ENCODE measurements around the gene LMNA.
A peak's percentile ranks its signal among the peaks of the same experiment; 100 is the strongest.

GRCh38 chr1:156090840-156091188 lies 23.7 kb upstream of the LMNA start:
- peak; percentile 54 for TF ChIP-seq CTCF (IDR thresholded peaks at IDR 0.05; ENCODE audit: insufficient read depth, low read length)
- no peak for TF ChIP-seq REST (IDR thresholded peaks at IDR 0.05; ENCODE audit: insufficient replicate concordance, low read depth)
